ENCODE measurements around the gene OR2L3.

The OR2L3 gene, protein sequence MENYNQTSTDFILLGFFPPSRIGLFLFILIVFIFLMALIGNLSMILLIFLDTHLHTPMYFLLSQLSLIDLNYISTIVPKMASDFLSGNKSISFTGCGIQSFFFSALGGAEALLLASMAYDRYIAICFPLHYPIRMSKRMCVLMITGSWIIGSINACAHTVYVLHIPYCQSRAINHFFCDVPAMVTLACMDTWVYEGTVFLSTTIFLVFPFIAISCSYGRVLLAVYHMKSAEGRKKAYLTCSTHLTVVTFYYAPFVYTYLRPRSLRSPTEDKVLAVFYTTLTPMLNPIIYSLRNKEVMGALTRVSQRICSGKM

GRCh38 chr1:248046536-248046935, at the start of gene OR2L3:
OR2L3 (plus strand) TSS chr1:248046836; CDS start chr1:248060682, 13,846 bp downstream.
- no peaks in the 10 kb centered on the region for H3K4me1 ChIP-seq (ENCODE audit: control insufficient read depth, insufficient read depth, low read length)
- H3K27ac ChIP-seq (ENCODE audit: extremely low read depth, low read depth, low read length), result no peak within 1 kb of the TSS
- ChIA-PET POLR2A (no interaction called here), CTCF (no interaction called here)
- no peaks in the 10 kb centered on the region for H3K36me3 ChIP-seq (ENCODE audit: control insufficient read depth in 2 of 2, insufficient read depth in 1 of 2, low read length in 2 of 2)
- TF ChIP-seq ZNF266 (tag by site-specific recombination; IDR thresholded peaks at IDR 0.05; ENCODE audit: low read depth) (no peak), KLF1 (tag by site-specific recombination; IDR thresholded peaks at IDR 0.05) (no peak), ZNF610 (tag by site-specific recombination; IDR thresholded peaks at IDR 0.05; ENCODE audit: borderline replicate concordance) (no peak), ZNF843 (tag by site-specific recombination; IDR thresholded peaks at IDR 0.05) (no peak), ZNF335 (tag by site-specific recombination; conservative IDR thresholded peaks at IDR 0.05) (no peak), PRDM6 (tag by site-specific recombination; IDR thresholded peaks at IDR 0.05) (no peak), ZNF175 (tag by site-specific recombination; IDR thresholded peaks at IDR 0.05) (no peak), ZNF747 (tag by site-specific recombination; IDR thresholded peaks at IDR 0.05) (no peak), ZNF311 (tag by site-specific recombination; IDR thresholded peaks at IDR 0.05; ENCODE audit: borderline replicate concordance) (no peak), ZNF600 (tag by site-specific recombination; IDR thresholded peaks at IDR 0.05) (no peak), ZNF214 (tag by site-specific recombination; IDR thresholded peaks at IDR 0.05; ENCODE audit: borderline replicate concordance) (no peak), ZNF211 (tag by site-specific recombination; IDR thresholded peaks at IDR 0.05; ENCODE audit: low read depth) (no peak), ZSCAN16 (tag by site-specific recombination; IDR thresholded peaks at IDR 0.05) (no peak), PRDM10 (tag by site-specific recombination; IDR thresholded peaks at IDR 0.05) (no peak), GLI2 (tag by site-specific recombination; IDR thresholded peaks at IDR 0.05; ENCODE audit: borderline replicate concordance, low read depth) (no peak)
- TF ChIP-seq, protein P1, sequence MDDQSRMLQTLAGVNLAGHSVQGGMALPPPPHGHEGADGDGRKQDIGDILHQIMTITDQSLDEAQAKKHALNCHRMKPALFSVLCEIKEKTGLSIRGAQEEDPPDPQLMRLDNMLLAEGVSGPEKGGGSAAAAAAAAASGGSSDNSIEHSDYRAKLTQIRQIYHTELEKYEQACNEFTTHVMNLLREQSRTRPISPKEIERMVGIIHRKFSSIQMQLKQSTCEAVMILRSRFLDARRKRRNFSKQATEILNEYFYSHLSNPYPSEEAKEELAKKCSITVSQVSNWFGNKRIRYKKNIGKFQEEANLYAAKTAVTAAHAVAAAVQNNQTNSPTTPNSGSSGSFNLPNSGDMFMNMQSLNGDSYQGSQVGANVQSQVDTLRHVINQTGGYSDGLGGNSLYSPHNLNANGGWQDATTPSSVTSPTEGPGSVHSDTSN (CRISPR knock-in tag; IDR thresholded peaks at IDR 0.05), result no peak
- TF ChIP-seq, protein P2, sequence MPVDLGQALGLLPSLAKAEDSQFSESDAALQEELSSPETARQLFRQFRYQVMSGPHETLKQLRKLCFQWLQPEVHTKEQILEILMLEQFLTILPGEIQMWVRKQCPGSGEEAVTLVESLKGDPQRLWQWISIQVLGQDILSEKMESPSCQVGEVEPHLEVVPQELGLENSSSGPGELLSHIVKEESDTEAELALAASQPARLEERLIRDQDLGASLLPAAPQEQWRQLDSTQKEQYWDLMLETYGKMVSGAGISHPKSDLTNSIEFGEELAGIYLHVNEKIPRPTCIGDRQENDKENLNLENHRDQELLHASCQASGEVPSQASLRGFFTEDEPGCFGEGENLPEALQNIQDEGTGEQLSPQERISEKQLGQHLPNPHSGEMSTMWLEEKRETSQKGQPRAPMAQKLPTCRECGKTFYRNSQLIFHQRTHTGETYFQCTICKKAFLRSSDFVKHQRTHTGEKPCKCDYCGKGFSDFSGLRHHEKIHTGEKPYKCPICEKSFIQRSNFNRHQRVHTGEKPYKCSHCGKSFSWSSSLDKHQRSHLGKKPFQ (tag by site-specific recombination; IDR thresholded peaks at IDR 0.05), result no peak
- TF ChIP-seq, protein P3, sequence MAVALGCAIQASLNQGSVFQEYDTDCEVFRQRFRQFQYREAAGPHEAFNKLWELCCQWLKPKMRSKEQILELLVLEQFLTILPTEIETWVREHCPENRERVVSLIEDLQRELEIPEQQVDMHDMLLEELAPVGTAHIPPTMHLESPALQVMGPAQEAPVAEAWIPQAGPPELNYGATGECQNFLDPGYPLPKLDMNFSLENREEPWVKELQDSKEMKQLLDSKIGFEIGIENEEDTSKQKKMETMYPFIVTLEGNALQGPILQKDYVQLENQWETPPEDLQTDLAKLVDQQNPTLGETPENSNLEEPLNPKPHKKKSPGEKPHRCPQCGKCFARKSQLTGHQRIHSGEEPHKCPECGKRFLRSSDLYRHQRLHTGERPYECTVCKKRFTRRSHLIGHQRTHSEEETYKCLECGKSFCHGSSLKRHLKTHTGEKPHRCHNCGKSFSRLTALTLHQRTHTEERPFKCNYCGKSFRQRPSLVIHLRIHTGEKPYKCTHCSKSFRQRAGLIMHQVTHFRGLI (tag by site-specific recombination; IDR thresholded peaks at IDR 0.05), result no peak
- H3K9me3 ChIP-seq (ENCODE audit: control insufficient read depth, insufficient read depth, low read depth, low read length), result no peaks in the 10 kb centered on the region
- no peak within 1 kb of the TSS for H3K4me3 ChIP-seq (ENCODE audit: low read depth, low read length)
